Measurements from ENCODE around the gene SMARCC2.

Gene SMARCC2

DNA sequence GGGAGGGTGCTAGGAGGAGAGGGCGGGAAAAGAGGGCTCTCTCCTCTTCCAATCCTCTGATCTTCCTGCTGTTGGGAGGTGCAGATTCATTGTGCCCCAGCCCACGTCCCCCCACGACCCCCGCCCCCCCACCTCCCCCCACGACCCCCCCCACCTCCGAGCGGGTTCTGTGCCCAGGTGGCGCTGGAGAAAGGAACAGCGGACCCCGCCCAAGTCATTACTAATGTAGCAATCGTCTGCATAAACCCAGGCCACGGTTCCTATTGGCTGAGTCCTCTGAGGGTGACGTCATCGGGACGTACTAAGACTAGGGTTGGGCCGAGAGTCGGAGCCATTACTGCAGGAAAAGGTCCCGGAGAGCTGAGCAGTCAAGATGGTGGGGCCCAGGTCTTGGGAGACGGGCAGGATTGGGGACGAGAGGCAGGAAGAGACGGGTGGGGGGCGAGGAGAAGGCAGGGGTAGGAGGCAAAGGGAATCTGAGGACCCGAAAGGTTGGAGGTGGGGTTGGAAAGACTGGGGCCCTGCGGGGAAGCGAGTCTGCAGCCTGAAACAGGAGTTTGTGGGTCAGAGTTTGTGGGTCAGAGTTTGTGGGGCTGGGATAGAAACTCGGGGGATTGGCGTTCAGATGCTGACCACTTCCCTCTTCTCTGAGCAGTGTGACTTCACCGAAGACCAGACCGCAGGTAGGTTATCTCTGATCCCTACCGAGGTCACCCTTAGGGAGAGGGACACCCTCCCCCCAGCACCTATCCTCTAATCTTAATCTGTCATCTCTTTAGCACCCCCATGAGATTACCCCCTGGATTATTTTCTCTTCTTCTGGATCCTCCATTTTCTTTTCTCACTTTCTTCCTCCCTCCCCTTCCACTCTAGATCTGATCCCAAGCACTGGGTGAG is 31.0 kb downstream of the SMARCC2 start, which contains the start of gene MYL6:
TSS of gene MYL6 (plus strand) at position 331 of the 897 bp plus-strand sequence. CDS start at position 374, 43 bp downstream.
- no peaks in the 10 kb centered on the region for H3K9me3 ChIP-seq (ENCODE audit: control insufficient read depth, insufficient read depth, low read depth, low read length)
- CTCF ChIA-PET: interaction anchor here (0.6 to 2.0 kb wide), 6 partner anchors 31 to 396 kb away, joined by 3 to 17 read pairs (median 6); partner anchors contain the start of genes ERBB3, ESYT1 and SMARCC2
- H3K36me3 ChIP-seq (ENCODE audit: control insufficient read depth in 2 of 2, insufficient read depth in 1 of 2, low read length in 2 of 2): peaks cover 16 to 63% of the 10 kb centered on the region in 2 experiments
- POLR2A ChIA-PET: interaction anchor here (0.5 to 2.8 kb wide), 18 partner anchors 10 to 478 kb away, joined by 3 to 42 read pairs (median 4); partner anchors contain the start of genes ESYT1, PA2G4, RNF41 and SMARCC2
- H3K4me3 ChIP-seq (ENCODE audit: low read depth, low read length): peak within 1 kb of the TSS; percentile 90
- peaks cover 3% of the 10 kb centered on the region; the same call in 1 of the 2 replicates for H3K4me1 ChIP-seq (ENCODE audit: control insufficient read depth, insufficient read depth, low read length)
- H3K27ac ChIP-seq (ENCODE audit: extremely low read depth, low read depth, low read length): peak within 1 kb of the TSS; percentile 92
- peak; percentile 95 for TF ChIP-seq KLF7 (tag by site-specific recombination; IDR thresholded peaks at IDR 0.05; ENCODE audit: borderline replicate concordance)
- peak; percentile 100 for TF ChIP-seq ATF2 (tag by site-specific recombination; IDR thresholded peaks at IDR 0.05; ENCODE audit: low read depth)
- no peak for TF ChIP-seq MEIS1 (CRISPR knock-in tag; IDR thresholded peaks at IDR 0.05; ENCODE audit: borderline replicate concordance)
- peak; percentile 31; the same call in 1 of the 2 replicates for TF ChIP-seq SCRT2 (tag by site-specific recombination; IDR thresholded peaks at IDR 0.05)
- no peak for TF ChIP-seq ZNF175 (tag by site-specific recombination; IDR thresholded peaks at IDR 0.05)
- TF ChIP-seq ZNF311 (tag by site-specific recombination; IDR thresholded peaks at IDR 0.05; ENCODE audit: borderline replicate concordance): no peak
- peak; percentile 43; the same call in 1 of the 2 replicates for TF ChIP-seq ZNF792 (tag by site-specific recombination; IDR thresholded peaks at IDR 0.05)
- peak; percentile 71 for TF ChIP-seq SP2 (tag by site-specific recombination; IDR thresholded peaks at IDR 0.05)
- TF ChIP-seq, protein P1, sequence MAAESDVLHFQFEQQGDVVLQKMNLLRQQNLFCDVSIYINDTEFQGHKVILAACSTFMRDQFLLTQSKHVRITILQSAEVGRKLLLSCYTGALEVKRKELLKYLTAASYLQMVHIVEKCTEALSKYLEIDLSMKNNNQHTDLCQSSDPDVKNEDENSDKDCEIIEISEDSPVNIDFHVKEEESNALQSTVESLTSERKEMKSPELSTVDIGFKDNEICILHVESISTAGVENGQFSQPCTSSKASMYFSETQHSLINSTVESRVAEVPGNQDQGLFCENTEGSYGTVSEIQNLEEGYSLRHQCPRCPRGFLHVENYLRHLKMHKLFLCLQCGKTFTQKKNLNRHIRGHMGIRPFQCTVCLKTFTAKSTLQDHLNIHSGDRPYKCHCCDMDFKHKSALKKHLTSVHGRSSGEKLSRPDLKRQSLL (tag by site-specific recombination; IDR thresholded peaks at IDR 0.05): peak; percentile 47; the same call in 1 of the 2 replicates
- TF ChIP-seq ZNF530 (tag by site-specific recombination; IDR thresholded peaks at IDR 0.05; ENCODE audit: low read depth): no peak
- TF ChIP-seq ZNF776 (tag by site-specific recombination; IDR thresholded peaks at IDR 0.05; ENCODE audit: borderline replicate concordance): no peak
- TF ChIP-seq ZSCAN30 (tag by site-specific recombination; IDR thresholded peaks at IDR 0.05): no peak; the same call in 1 of the 2 replicates
- no peak; the same call in 1 of the 2 replicates for TF ChIP-seq ZNF654 (tag by site-specific recombination; IDR thresholded peaks at IDR 0.05; ENCODE audit: low read depth)
- TF ChIP-seq ZNF324 (tag by site-specific recombination; IDR thresholded peaks at IDR 0.05): peak; percentile 91
- TF ChIP-seq ZNF670 (tag by site-specific recombination; IDR thresholded peaks at IDR 0.05; ENCODE audit: low read depth): no peak
- peak; percentile 60; the same call in 1 of the 2 replicates for TF ChIP-seq ZEB2 (tag by site-specific recombination; IDR thresholded peaks at IDR 0.05)
- TF ChIP-seq, protein P2, sequence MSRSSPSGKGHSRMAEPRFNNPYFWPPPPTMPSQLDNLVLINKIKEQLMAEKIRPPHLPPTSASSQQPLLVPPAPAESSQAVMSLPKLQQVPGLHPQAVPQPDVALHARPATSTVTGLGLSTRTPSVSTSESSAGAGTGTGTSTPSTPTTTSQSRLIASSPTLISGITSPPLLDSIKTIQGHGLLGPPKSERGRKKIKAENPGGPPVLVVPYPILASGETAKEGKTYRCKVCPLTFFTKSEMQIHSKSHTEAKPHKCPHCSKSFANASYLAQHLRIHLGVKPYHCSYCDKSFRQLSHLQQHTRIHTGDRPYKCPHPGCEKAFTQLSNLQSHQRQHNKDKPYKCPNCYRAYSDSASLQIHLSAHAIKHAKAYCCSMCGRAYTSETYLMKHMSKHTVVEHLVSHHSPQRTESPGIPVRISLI (tag by site-specific recombination; IDR thresholded peaks at IDR 0.05): no peak
- TF ChIP-seq ZNF707 (tag by site-specific recombination; IDR thresholded peaks at IDR 0.05): no peak
- TF ChIP-seq, protein P3, sequence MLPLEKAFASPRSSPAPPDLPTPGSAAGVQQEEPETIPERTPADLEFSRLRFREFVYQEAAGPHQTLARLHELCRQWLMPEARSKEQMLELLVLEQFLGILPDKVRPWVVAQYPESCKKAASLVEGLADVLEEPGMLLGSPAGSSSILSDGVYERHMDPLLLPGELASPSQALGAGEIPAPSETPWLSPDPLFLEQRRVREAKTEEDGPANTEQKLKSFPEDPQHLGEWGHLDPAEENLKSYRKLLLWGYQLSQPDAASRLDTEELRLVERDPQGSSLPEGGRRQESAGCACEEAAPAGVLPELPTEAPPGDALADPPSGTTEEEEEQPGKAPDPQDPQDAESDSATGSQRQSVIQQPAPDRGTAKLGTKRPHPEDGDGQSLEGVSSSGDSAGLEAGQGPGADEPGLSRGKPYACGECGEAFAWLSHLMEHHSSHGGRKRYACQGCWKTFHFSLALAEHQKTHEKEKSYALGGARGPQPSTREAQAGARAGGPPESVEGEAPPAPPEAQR (tag by site-specific recombination; IDR thresholded peaks at IDR 0.05): peak; percentile 87
- TF ChIP-seq ZSCAN4 (tag by site-specific recombination; IDR thresholded peaks at IDR 0.05): peak; percentile 44; the same call in 1 of the 2 replicates
- no peak for TF ChIP-seq ZNF585B (tag by site-specific recombination; IDR thresholded peaks at IDR 0.05)
- TF ChIP-seq, protein P4, sequence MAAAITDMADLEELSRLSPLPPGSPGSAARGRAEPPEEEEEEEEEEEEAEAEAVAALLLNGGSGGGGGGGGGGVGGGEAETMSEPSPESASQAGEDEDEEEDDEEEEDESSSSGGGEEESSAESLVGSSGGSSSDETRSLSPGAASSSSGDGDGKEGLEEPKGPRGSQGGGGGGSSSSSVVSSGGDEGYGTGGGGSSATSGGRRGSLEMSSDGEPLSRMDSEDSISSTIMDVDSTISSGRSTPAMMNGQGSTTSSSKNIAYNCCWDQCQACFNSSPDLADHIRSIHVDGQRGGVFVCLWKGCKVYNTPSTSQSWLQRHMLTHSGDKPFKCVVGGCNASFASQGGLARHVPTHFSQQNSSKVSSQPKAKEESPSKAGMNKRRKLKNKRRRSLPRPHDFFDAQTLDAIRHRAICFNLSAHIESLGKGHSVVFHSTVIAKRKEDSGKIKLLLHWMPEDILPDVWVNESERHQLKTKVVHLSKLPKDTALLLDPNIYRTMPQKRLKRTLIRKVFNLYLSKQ (tag by site-specific recombination; IDR thresholded peaks at IDR 0.05; ENCODE audit: borderline replicate concordance): no peak
- TF ChIP-seq, protein P5, sequence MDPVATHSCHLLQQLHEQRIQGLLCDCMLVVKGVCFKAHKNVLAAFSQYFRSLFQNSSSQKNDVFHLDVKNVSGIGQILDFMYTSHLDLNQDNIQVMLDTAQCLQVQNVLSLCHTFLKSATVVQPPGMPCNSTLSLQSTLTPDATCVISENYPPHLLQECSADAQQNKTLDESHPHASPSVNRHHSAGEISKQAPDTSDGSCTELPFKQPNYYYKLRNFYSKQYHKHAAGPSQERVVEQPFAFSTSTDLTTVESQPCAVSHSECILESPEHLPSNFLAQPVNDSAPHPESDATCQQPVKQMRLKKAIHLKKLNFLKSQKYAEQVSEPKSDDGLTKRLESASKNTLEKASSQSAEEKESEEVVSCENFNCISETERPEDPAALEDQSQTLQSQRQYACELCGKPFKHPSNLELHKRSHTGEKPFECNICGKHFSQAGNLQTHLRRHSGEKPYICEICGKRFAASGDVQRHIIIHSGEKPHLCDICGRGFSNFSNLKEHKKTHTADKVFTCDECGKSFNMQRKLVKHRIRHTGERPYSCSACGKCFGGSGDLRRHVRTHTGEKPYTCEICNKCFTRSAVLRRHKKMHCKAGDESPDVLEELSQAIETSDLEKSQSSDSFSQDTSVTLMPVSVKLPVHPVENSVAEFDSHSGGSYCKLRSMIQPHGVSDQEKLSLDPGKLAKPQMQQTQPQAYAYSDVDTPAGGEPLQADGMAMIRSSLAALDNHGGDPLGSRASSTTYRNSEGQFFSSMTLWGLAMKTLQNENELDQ (tag by site-specific recombination; IDR thresholded peaks at IDR 0.05; ENCODE audit: low read depth): no peak

Data from HEK293 (cell line).